GM12878 (cell line): ENCODE data around the gene FCRL6. TPM values are rescaled to one million over a fixed set of nuclear protein-coding genes. Genes with fewer than 3 reads are reported as not detected.

Experiments
- ATAC-seq: fragments of 200-7000 bp; cut with Tn5 transposase; 3 replicates; pipeline ENCODE4 v1.9.1; 2020; ENCODE audit warnings: mild to moderate bottlenecking, moderate library complexity
- BruUV-seq: library from RNA; stranded (reverse); fragments of 400-500 nt; replicated peaks from 2 replicates; lab custom pipeline; 2021; lab: Mats Ljungman, UMichigan
- CTCF ChIA-PET: fragments of 300-600 bp; sonication (Branson Sonifier 250); formaldehyde crosslinking; extraction: SDS; loops from one replicate; lab custom pipeline; 2021; ENCODE audit warnings: inconsistent platforms; lab: Yijun Ruan, JAX
- POLR2A ChIA-PET: fragments of 350-600 bp; formaldehyde crosslinking; extraction: SDS; loops from one replicate; lab custom pipeline; 2021; ENCODE audit warnings: inconsistent platforms; lab: Charles Lee
- RAD21 ChIA-PET: fragments of 300-600 bp; sonication (Branson Sonifier 250); formaldehyde crosslinking; loops from one replicate; lab custom pipeline; 2023; ENCODE audit warnings: antibody characterized with exemption; ENCODE audit not compliant: unreplicated experiment; lab: Charles Lee
- SMC1A ChIA-PET: fragments of 300-600 bp; sonication (Branson Sonifier 250); formaldehyde crosslinking; loops from one replicate; lab custom pipeline; 2023; ENCODE audit not compliant: unreplicated experiment, uncharacterized antibody; lab: Charles Lee
- DNase-seq: peaks from one replicate; pipeline ENCODE4 v3.0.0-alpha.2; 2011; ENCODE audit warnings: low read depth, low spot score
- FAIRE-seq: peaks from 3 replicates; lab custom pipeline; 2011; peaks lifted over from hg19 to GRCh38; lab: Jason Lieb, UNC
- H2AFZ ChIP-seq: 2 replicates; pipeline ENCODE4 v1.6.0; 2011; ENCODE audit warnings: low read depth, low read length, control low read depth; ENCODE audit not compliant: control insufficient read depth
- H3K27ac ChIP-seq: 2 replicates; pipeline ENCODE4 v1.5.1; 2011; ENCODE audit warnings: control low read depth; ENCODE audit not compliant: control insufficient read depth, insufficient read depth
- H3K27me3 ChIP-seq, 2 experiments: replicated peaks in 1 of 2; 2 replicates each; pipeline versions ENCODE4 v1.6.0 to v1.6.1; 2011; ENCODE audit warnings: low read length in 1 of 2; ENCODE audit not compliant: control insufficient read depth in 2 of 2, insufficient read depth in 2 of 2
- H3K36me3 ChIP-seq, 2 experiments: 2 replicates each; pipeline ENCODE4 v1.5.1; 2011; ENCODE audit warnings: low read length in 1 of 2; ENCODE audit not compliant: control insufficient read depth in 2 of 2, insufficient read depth in 2 of 2
- H3K4me1 ChIP-seq: 2 replicates; pipeline ENCODE4 v1.6.1; 2011; ENCODE audit warnings: mild to moderate bottlenecking, low read length, moderate library complexity, mixed read lengths; ENCODE audit not compliant: control insufficient read depth, insufficient read depth
- H3K4me2 ChIP-seq: 2 replicates; pipeline ENCODE4 v1.6.0; 2011; ENCODE audit warnings: control low read depth; ENCODE audit not compliant: control insufficient read depth, insufficient read depth
- H3K4me3 ChIP-seq: fragments of 200-600 bp; sonication (generic); 2 replicates; pipeline ENCODE4 v1.5.1; 2016
- H3K79me2 ChIP-seq: 2 replicates; pipeline ENCODE4 v1.6.0; 2011; ENCODE audit warnings: low read length; ENCODE audit not compliant: control insufficient read depth, insufficient read depth
- H3K9ac ChIP-seq: 2 replicates; pipeline ENCODE4 v1.8.0; 2011; ENCODE audit warnings: low read length, control low read depth, mixed read lengths; ENCODE audit not compliant: control insufficient read depth, insufficient read depth
- H3K9me3 ChIP-seq: replicated peaks from 3 replicates; pipeline ENCODE4 v1.5.1; 2011; ENCODE audit warnings: mild to moderate bottlenecking, low read length; ENCODE audit not compliant: control insufficient read depth, insufficient read depth
- H4K20me1 ChIP-seq: 2 replicates; pipeline ENCODE4 v1.6.0; 2011; ENCODE audit not compliant: control insufficient read depth, insufficient read depth
- BCL11A ChIP-seq: IDR thresholded peaks from 2 replicates; pipeline ENCODE4 v1.6.1; 2011; ENCODE audit warnings: low read depth, low read length
- BCLAF1 ChIP-seq: fragments of 450-650 bp; IDR thresholded peaks from 2 replicates; pipeline ENCODE4 v1.6.1; 2017; ENCODE audit warnings: antibody characterized with exemption, mild to moderate bottlenecking, moderate library complexity
- BRCA1 ChIP-seq: IDR thresholded peaks from 2 replicates; pipeline ENCODE4 v1.6.1; 2011; ENCODE audit warnings: low read depth, low read length, improper control_type of control experiment
- ELK1 ChIP-seq: IDR thresholded peaks from 2 replicates; pipeline ENCODE4 v1.6.1; 2012; ENCODE audit warnings: low read depth, low read length, improper control_type of control experiment
- EZH2 ChIP-seq: IDR thresholded peaks from 2 replicates; pipeline ENCODE4 v1.6.1; 2012; ENCODE audit warnings: low read depth, mild to moderate bottlenecking, control low read depth, inconsistent platforms, low read length, borderline replicate concordance; ENCODE audit not compliant: control insufficient read depth
- GABPA ChIP-seq: IDR thresholded peaks from 2 replicates; pipeline ENCODE4 v1.6.1; 2014; ENCODE audit warnings: antibody characterized with exemption, low read depth, mild to moderate bottlenecking, inconsistent platforms
- MXI1 ChIP-seq: fragments of 150-350 bp; IDR thresholded peaks from 2 replicates; pipeline ENCODE4 v1.6.1; 2011; ENCODE audit warnings: low read depth, mild to moderate bottlenecking, inconsistent platforms, low read length, improper control_type of control experiment
- NR2C2 ChIP-seq: IDR thresholded peaks from 2 replicates; pipeline ENCODE4 v1.6.1; 2011; ENCODE audit warnings: borderline replicate concordance, low read depth; ENCODE audit not compliant: control insufficient read depth, insufficient read length
- SIX5 ChIP-seq: IDR thresholded peaks from 2 replicates; pipeline ENCODE4 v1.6.1; 2011; ENCODE audit warnings: mild to moderate bottlenecking, low read depth, low read length, moderate library complexity; ENCODE audit not compliant: severe bottlenecking
- SMAD1 ChIP-seq: fragments of 450-650 bp; IDR thresholded peaks from 2 replicates; pipeline ENCODE4 v1.6.1; 2018; ENCODE audit warnings: mild to moderate bottlenecking, low read depth; ENCODE audit not compliant: partially characterized antibody
- SP1 ChIP-seq: IDR thresholded peaks from one replicate; pipeline ENCODE4 v1.6.1; 2011; ENCODE audit warnings: low read depth, low read length
- SRF ChIP-seq, 2 experiments: IDR thresholded peaks; 2 replicates each; pipeline ENCODE4 v1.6.1; 2011; ENCODE audit warnings: low read depth in 2 of 2, low read length in 2 of 2, mild to moderate bottlenecking in 1 of 2, moderate library complexity in 1 of 2
- SUZ12 ChIP-seq: fragments of 200-600 bp; sonication (generic); IDR thresholded peaks from one replicate; pipeline ENCODE4 v1.6.1; 2018; ENCODE audit warnings: antibody characterized with exemption, mild to moderate bottlenecking; ENCODE audit not compliant: unreplicated experiment
- TCF12 ChIP-seq: IDR thresholded peaks from 2 replicates; pipeline ENCODE4 v1.6.1; 2011; ENCODE audit warnings: low read depth, mild to moderate bottlenecking, low read length
- ZNF384 ChIP-seq: IDR thresholded peaks from 2 replicates; pipeline ENCODE4 v1.6.1; 2012; ENCODE audit warnings: low read depth, mild to moderate bottlenecking, low read length, improper control_type of control experiment, borderline replicate concordance
- WGBS: methylation state at CpG from one replicate; pipeline ENCODE4 v1.1.6; 2016; ENCODE audit warnings: low lambda C conversion rate; ENCODE audit not compliant: insufficient replicate concordance, insufficient coverage; ENCODE audit errors: missing lambda C conversion rate; 5-methylcytosine and 5-hydroxymethylcytosine counted together
- in situ Hi-C: fragments of 300-500 bp; cut with MboI; formaldehyde crosslinking; loops from 9 replicates; pipeline ENCODE4 v1.14.3; 2018; ENCODE audit warnings: mixed read lengths
- intact Hi-C: fragments of 100-400 bp; cut with micrococcal nuclease; formaldehyde crosslinking; loops from one replicate; pipeline ENCODE4 v1.14.2; 2022; ENCODE audit not compliant: unreplicated experiment
- polyA plus RNA-seq, 11 experiments: library from polyadenylated mRNA; depleted of rRNA in 4 of 11; unstranded in 6 of 11; stranded (reverse) in 5 of 11; fragments of >200 nt; fragmentation: Nextera tagmentation in 4 of 11; fragmentation: Illumina TruSeq in 1 of 11; extraction: Ambion mirVana in 4 of 11; extraction: Trizol in 1 of 11; gene quantifications; 1 replicate in 1 of 11; 2 replicates in 10 of 11; pipeline versions ENCODE4 v1.2.1 to v1.2.3, GENCODE V29; 2011 to 2016; ENCODE audit warnings: inconsistent platforms in 2 of 11, missing spikeins in 2 of 11, low read depth in 1 of 11
- total RNA-seq, 4 experiments: library from RNA; depleted of rRNA in 3 of 4; stranded (reverse); fragments of >200 nt in 3 of 4; fragmentation: Illumina TruSeq in 1 of 4; extraction: Trizol in 1 of 4; gene quantifications; 2 replicates each; pipeline versions ENCODE4 v1.2.1 to v1.2.3, GENCODE V29; 2013 to 2021
- TF ChIP-seq, protein P1 (sequence below): fragments of 450-650 bp; IDR thresholded peaks from 2 replicates; pipeline ENCODE4 v1.6.1; 2017; ENCODE audit warnings: mild to moderate bottlenecking, moderate library complexity

FCRL6 gene
- total and polyA plus RNA-seq, 10 of the 15 experiments (the other 5 are each of a cell fraction or from before 2014, with no cell fraction given): 0.04 to 0.16 (median 0.11) TPM; not detected in 7

DNA sequence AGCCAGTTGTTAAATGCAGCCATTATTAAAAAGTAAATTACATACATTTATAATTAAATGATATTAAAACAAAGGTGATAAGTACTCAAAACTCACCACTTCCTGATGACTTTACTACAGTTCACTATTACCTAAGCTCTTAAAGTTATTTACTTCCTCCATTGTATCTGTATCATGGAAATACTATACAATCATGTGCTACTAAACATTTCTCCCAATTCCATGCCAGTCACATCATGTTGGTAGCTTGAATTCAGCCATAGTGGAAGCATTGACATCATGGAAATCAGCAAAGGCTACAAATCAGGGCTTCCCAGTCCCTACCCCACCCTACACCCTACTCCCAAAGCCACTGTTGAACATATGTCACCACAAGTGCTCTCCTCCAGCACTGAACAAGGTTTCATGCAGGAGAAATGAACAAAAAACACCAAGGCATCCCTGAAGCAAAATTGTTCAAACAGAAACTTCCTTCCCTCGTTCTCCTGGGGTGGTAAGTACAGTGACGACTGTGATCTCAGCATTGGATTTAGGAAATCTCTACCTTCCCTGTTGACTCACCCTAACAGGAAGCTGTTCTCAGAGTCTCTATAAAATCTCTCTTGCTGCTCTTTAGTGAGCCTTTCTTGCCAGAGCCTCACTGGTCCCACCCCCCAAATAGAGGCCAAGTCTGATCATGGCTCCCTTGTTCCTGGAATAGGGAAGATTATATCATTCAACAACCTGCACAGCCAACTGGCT is 47.6 kb downstream of the FCRL6 start:
- RAD21 ChIA-PET: no interaction called here

More for the DNA sequence above, 47.6 kb downstream of the FCRL6 start:
- in situ Hi-C loops: no loop called here
- ATAC-seq (no peak), FAIRE-seq (no peak)
- Histone ChIP-seq H3K79me2 (no peaks in the 10 kb centered on the region), H2AFZ (no peak overlapping the region), H3K9ac (no peak overlapping the region), H3K4me3 (no peak overlapping the region), H3K27me3 (peaks cover 2 to 8% of the 10 kb centered on the region in 2 experiments; a peak in 3 of 4 replicates), H3K9me3 (no peaks in the 10 kb centered on the region), H3K27ac (no peak overlapping the region), H4K20me1 (no peaks in the 10 kb centered on the region), H3K36me3 (no peaks in the 10 kb centered on the region), H3K4me2 (no peak overlapping the region), H3K4me1 (no peaks in the 10 kb centered on the region)
- intact Hi-C loops: no loop called here
- SMC1A ChIA-PET: interaction anchor here (0.7 kb wide), 1 partner anchor 10 kb away, joined by 3 read pairs; no protein-coding TSS in a partner anchor
- POLR2A ChIA-PET: no interaction called here
- BruUV-seq: no TSS peak
- CTCF ChIA-PET: interaction anchor here (1.7 to 2.5 kb wide), 2 partner anchors 9 to 50 kb away, joined by 5 to 13 read pairs; no protein-coding TSS in a partner anchor
- TF ChIP-seq BRCA1 (no peak), BCL11A (no peak), SP1 (no peak), ELK1 (no peak), SMAD1 (no peak), EZH2 (no peak), ZNF384 (no peak), GABPA (no peak), SIX5 (no peak), MXI1 (no peak), SUZ12 (no peak), NR2C2 (no peak), TCF12 (no peak), BCLAF1 (no peak), SRF (IDR thresholded peaks at IDR 0.05; ENCODE audit: low read depth in 2 of 2, low read length in 2 of 2) (no peak)
- TF ChIP-seq, protein P1, sequence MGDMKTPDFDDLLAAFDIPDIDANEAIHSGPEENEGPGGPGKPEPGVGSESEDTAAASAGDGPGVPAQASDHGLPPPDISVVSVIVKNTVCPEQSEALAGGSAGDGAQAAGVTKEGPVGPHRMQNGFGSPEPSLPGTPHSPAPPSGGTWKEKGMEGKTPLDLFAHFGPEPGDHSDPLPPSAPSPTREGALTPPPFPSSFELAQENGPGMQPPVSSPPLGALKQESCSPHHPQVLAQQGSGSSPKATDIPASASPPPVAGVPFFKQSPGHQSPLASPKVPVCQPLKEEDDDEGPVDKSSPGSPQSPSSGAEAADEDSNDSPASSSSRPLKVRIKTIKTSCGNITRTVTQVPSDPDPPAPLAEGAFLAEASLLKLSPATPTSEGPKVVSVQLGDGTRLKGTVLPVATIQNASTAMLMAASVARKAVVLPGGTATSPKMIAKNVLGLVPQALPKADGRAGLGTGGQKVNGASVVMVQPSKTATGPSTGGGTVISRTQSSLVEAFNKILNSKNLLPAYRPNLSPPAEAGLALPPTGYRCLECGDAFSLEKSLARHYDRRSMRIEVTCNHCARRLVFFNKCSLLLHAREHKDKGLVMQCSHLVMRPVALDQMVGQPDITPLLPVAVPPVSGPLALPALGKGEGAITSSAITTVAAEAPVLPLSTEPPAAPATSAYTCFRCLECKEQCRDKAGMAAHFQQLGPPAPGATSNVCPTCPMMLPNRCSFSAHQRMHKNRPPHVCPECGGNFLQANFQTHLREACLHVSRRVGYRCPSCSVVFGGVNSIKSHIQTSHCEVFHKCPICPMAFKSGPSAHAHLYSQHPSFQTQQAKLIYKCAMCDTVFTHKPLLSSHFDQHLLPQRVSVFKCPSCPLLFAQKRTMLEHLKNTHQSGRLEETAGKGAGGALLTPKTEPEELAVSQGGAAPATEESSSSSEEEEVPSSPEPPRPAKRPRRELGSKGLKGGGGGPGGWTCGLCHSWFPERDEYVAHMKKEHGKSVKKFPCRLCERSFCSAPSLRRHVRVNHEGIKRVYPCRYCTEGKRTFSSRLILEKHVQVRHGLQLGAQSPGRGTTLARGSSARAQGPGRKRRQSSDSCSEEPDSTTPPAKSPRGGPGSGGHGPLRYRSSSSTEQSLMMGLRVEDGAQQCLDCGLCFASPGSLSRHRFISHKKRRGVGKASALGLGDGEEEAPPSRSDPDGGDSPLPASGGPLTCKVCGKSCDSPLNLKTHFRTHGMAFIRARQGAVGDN: no peak
- TF ChIP-seq, all 136 proteins: peak for 0
- no peak for DNase-seq
- WGBS: 25% methylated on average over 2 of the region's 2 CpGs
